NOMO-1 treated with dmso at 0.1 percent for 144 hours (cell line): ENCODE results near the gene ZNF429.
"Not testable (repeated sequence)": the region's sequence is repeated elsewhere in the genome, so short reads cannot be mapped to it uniquely, and the experiment has no call there.

ENCODE experiments used
- DNase-seq: peaks from one replicate; lab custom pipeline; 2025; ENCODE audit not compliant: unreplicated experiment; lab: John Stamatoyannopoulos, UW

The ZNF429 gene

GRCh38 chr19:21588065-21588601, 82.7 kb downstream of the ZNF429 start:
- no peak for DNase-seq

- DNase-seq, result no peak
Measured at GRCh38 chr19:21590867-21591266, 85.5 kb downstream of the ZNF429 start.

GRCh38 chr19:21593008-21593481, 87.6 kb downstream of the ZNF429 start:
- DNase-seq, result no peak

GRCh38 chr19:21593502-21593901, 88.1 kb downstream of the ZNF429 start:
- no peak for DNase-seq

GRCh38 chr19:21593934-21594820, 88.8 kb downstream of the ZNF429 start:
- DNase-seq, result no peak

- no peak for DNase-seq
Measured at GRCh38 chr19:21595185-21595584, 89.8 kb downstream of the ZNF429 start.

GRCh38 chr19:21602082-21602658, 96.8 kb downstream of the ZNF429 start:
- DNase-seq, result no peak

GRCh38 chr19:21602659-21603430, 97.4 kb downstream of the ZNF429 start:
- not testable (repeated sequence) for DNase-seq

- DNase-seq, result no peak
Measured at GRCh38 chr19:21603431-21604231, 98.2 kb downstream of the ZNF429 start.

GRCh38 chr19:21604351-21604926, 99.0 kb downstream of the ZNF429 start:
- DNase-seq, result no peak
